A549 (cell line): ENCODE measurements around the gene SLC25A36. TPM values are rescaled to one million over a fixed set of nuclear protein-coding genes. Genes with fewer than 3 reads are reported as not detected.

Experiments used
- ATAC-seq, 2 experiments: fragments of 200-7000 bp in 1 of 2; fragments of >200 bp in 1 of 2; cut with Nextera tagmentation in 1 of 2; cut with Tn5 transposase in 1 of 2; 3 replicates each; pipeline versions ENCODE4 v1.8.0 to v1.9.1; 2018 to 2020; ENCODE audit warnings: mild to moderate bottlenecking in 1 of 2, moderate library complexity in 1 of 2
- CTCF ChIA-PET: fragments of 300-600 bp; sonication (Branson Sonifier 250); formaldehyde crosslinking; extraction: SDS; loops from one replicate; lab custom pipeline; 2021; ENCODE audit warnings: antibody characterized with exemption, inconsistent platforms; lab: Yijun Ruan, JAX
- POLR2A ChIA-PET: fragments of 350-600 bp; formaldehyde crosslinking; extraction: SDS; loops from one replicate; lab custom pipeline; 2021; ENCODE audit warnings: antibody characterized with exemption, inconsistent platforms; lab: Yijun Ruan, JAX
- DNase-seq, 2 experiments: peaks; one replicate each; pipeline versions ENCODE4 v3.0.0 to v3.0.0-alpha.2; 2011 to 2016; ENCODE audit warnings: low read depth in 1 of 2, low spot score in 1 of 2
- FAIRE-seq: peaks from 2 replicates; lab custom pipeline; 2011; peaks lifted over from hg19 to GRCh38; lab: Jason Lieb, UNC
- H3K27ac ChIP-seq, 2 experiments: fragments of >200 bp; sonication (Bioruptor Twin); formaldehyde crosslinking; 3 replicates each; pipeline ENCODE4 v1.5.1; 2016 to 2017
- H3K4me1 ChIP-seq: fragments of >200 bp; sonication (Bioruptor Twin); formaldehyde crosslinking; 3 replicates; pipeline ENCODE4 v1.6.1; 2016
- H3K4me2 ChIP-seq: fragments of >200 bp; sonication (Bioruptor Twin); formaldehyde crosslinking; 3 replicates; pipeline ENCODE4 v1.6.1; 2016
- H3K4me3 ChIP-seq: fragments of >200 bp; sonication (Bioruptor Twin); formaldehyde crosslinking; 3 replicates; pipeline ENCODE4 v1.5.1; 2016
- H3K9me3 ChIP-seq: fragments of >200 bp; sonication (Bioruptor Twin); formaldehyde crosslinking; 3 replicates; pipeline ENCODE4 v1.6.1; 2016
- CBX2 ChIP-seq: fragments of 200-600 bp; sonication (generic); IDR thresholded peaks from 2 replicates; pipeline ENCODE4 v1.6.1; 2016; ENCODE audit warnings: low read depth, mild to moderate bottlenecking, borderline replicate concordance
- CBX8 ChIP-seq: fragments of 200-600 bp; sonication (generic); IDR thresholded peaks from 2 replicates; pipeline ENCODE4 v1.6.1; 2016
- CHD2 ChIP-seq: fragments of 150-350 bp; IDR thresholded peaks from 2 replicates; pipeline ENCODE4 v1.6.1; 2014; ENCODE audit warnings: low read length; ENCODE audit not compliant: partially characterized antibody
- EHMT2 ChIP-seq: fragments of 200-600 bp; sonication (generic); IDR thresholded peaks from 2 replicates; pipeline ENCODE4 v1.6.1; 2016; ENCODE audit warnings: antibody characterized with exemption, low read depth, mild to moderate bottlenecking, moderate library complexity
- FOXS1 ChIP-seq: fragments of 250-450 bp; sonication (Bioruptor Pico); IDR thresholded peaks from 2 replicates; pipeline ENCODE4 v1.5.0; 2020; ENCODE audit warnings: mild to moderate bottlenecking, moderate library complexity
- HOXB13 ChIP-seq: fragments of 250-450 bp; sonication (Bioruptor Pico); IDR thresholded peaks from 2 replicates; pipeline ENCODE4 v1.5.0; 2020; ENCODE audit warnings: low read depth, mild to moderate bottlenecking, moderate library complexity
- MYC ChIP-seq: IDR thresholded peaks from 2 replicates; pipeline ENCODE4 v1.6.1; 2012; ENCODE audit warnings: mild to moderate bottlenecking, inconsistent platforms, low read length, improper control_type of control experiment, borderline replicate concordance
- POLR2AphosphoS2 ChIP-seq: conservative IDR thresholded peaks from 2 replicates; pipeline ENCODE4 v1.6.1; 2012; ENCODE audit warnings: low read length, improper control_type of control experiment, inconsistent platforms
- RCOR1 ChIP-seq: fragments of 150-350 bp; IDR thresholded peaks from 2 replicates; pipeline ENCODE4 v1.6.1; 2014; ENCODE audit warnings: antibody characterized with exemption, low read length, low read depth
- RFX5 ChIP-seq: fragments of 450-650 bp; IDR thresholded peaks from 2 replicates; pipeline ENCODE4 v1.7.1; 2014; ENCODE audit warnings: antibody characterized with exemption, mild to moderate bottlenecking, moderate library complexity
- RNF2 ChIP-seq: fragments of 200-600 bp; sonication (generic); IDR thresholded peaks from 2 replicates; pipeline ENCODE4 v1.6.1; 2016; ENCODE audit warnings: low read depth, mild to moderate bottlenecking, antibody characterized with exemption, moderate library complexity, borderline replicate concordance
- SMC3 ChIP-seq: fragments of >200 bp; sonication (Bioruptor Twin); formaldehyde crosslinking; IDR thresholded peaks from 3 replicates; pipeline ENCODE4 v1.6.1; 2018; ENCODE audit warnings: inconsistent platforms
- SREBF2 ChIP-seq: fragments of 450-650 bp; IDR thresholded peaks from 2 replicates; pipeline ENCODE4 v1.6.1; 2014; ENCODE audit warnings: mild to moderate bottlenecking, moderate library complexity
- ZSCAN20 ChIP-seq: fragments of 250-450 bp; sonication (Bioruptor Pico); IDR thresholded peaks from 2 replicates; pipeline ENCODE4 v1.8.0; 2022; ENCODE audit warnings: mild to moderate bottlenecking, moderate library complexity
- WGBS: methylation state at CpG from one replicate; pipeline ENCODE4 v1.1.6; 2017; ENCODE audit errors: missing lambda C conversion rate; 5-methylcytosine and 5-hydroxymethylcytosine counted together
- polyA plus RNA-seq, 4 experiments: library from polyadenylated mRNA; depleted of rRNA in 3 of 4; stranded (reverse); fragments of >200 nt; fragmentation: RNase III in 1 of 4; extraction: RNeasy Plus Mini Kit Qiagen cat#74134 plus additional on column Dnase treatment in 1 of 4; gene quantifications; 2 replicates in 3 of 4; 3 replicates in 1 of 4; pipeline ENCODE4 v1.2.3, GENCODE V29; 2011 to 2017
- TF ChIP-seq, protein P1 (sequence below): fragments of >200 bp; sonication (Bioruptor Twin); formaldehyde crosslinking; IDR thresholded peaks from 3 replicates; pipeline ENCODE4 v1.5.1; 2016
- TF ChIP-seq, protein P2 (sequence below): fragments of 250-450 bp; sonication (Bioruptor Pico); IDR thresholded peaks from 2 replicates; pipeline ENCODE4 v1.5.0; 2021; ENCODE audit warnings: mild to moderate bottlenecking, moderate library complexity, borderline replicate concordance
- TF ChIP-seq, protein P3 (sequence below): fragments of 150-350 bp; IDR thresholded peaks from 2 replicates; pipeline ENCODE4 v1.6.1; 2014; ENCODE audit warnings: low read depth, mild to moderate bottlenecking, low read length

The SLC25A36 gene
- polyA plus RNA-seq, 2 of the 4 experiments (the other 2 are of a cell fraction): 18.2 to 75.0 TPM

DNA sequence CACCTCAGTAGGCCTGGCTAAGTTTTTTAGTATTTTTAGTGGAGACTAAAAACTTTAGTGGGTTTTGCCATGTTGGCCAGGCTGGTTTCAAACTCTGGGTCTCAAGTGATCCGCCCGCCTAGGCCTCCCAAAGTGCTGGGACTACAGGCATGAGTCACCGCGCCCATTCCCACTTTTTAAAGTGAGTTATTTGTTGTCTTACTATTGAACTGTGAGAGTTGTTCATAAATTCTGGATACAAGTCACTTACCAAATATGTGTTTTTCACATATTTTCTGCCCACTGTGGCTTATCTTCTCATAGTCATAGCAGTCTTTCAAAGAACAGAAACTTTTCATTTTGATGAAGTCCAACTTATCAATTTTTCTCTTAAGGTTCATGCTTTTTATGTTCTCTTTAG is 79.6 kb downstream of the SLC25A36 start:
- Histone ChIP-seq H3K9me3 (no peaks in the 10 kb centered on the region), H3K4me3 (no peak overlapping the region), H3K27ac (no peak overlapping the region), H3K4me1 (no peaks in the 10 kb centered on the region), H3K4me2 (no peak overlapping the region)
- FAIRE-seq: no peak
- 95% methylated on average over 4 of the region's 4 CpGs for WGBS
- no peak for TF ChIP-seq CHD2
- no peak for TF ChIP-seq RNF2
- TF ChIP-seq, protein P1, sequence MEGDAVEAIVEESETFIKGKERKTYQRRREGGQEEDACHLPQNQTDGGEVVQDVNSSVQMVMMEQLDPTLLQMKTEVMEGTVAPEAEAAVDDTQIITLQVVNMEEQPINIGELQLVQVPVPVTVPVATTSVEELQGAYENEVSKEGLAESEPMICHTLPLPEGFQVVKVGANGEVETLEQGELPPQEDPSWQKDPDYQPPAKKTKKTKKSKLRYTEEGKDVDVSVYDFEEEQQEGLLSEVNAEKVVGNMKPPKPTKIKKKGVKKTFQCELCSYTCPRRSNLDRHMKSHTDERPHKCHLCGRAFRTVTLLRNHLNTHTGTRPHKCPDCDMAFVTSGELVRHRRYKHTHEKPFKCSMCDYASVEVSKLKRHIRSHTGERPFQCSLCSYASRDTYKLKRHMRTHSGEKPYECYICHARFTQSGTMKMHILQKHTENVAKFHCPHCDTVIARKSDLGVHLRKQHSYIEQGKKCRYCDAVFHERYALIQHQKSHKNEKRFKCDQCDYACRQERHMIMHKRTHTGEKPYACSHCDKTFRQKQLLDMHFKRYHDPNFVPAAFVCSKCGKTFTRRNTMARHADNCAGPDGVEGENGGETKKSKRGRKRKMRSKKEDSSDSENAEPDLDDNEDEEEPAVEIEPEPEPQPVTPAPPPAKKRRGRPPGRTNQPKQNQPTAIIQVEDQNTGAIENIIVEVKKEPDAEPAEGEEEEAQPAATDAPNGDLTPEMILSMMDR: no peak
- no peak for TF ChIP-seq POLR2AphosphoS2
- TF ChIP-seq SMC3: no peak
- TF ChIP-seq MYC: no peak
- TF ChIP-seq, protein P2, sequence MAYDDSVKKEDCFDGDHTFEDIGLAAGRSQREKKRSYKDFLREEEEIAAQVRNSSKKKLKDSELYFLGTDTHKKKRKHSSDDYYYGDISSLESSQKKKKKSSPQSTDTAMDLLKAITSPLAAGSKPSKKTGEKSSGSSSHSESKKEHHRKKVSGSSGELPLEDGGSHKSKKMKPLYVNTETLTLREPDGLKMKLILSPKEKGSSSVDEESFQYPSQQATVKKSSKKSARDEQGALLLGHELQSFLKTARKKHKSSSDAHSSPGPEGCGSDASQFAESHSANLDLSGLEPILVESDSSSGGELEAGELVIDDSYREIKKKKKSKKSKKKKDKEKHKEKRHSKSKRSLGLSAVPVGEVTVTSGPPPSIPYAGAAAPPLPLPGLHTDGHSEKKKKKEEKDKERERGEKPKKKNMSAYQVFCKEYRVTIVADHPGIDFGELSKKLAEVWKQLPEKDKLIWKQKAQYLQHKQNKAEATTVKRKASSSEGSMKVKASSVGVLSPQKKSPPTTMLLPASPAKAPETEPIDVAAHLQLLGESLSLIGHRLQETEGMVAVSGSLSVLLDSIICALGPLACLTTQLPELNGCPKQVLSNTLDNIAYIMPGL (CRISPR knock-in tag): no peak
- no peak for TF ChIP-seq CBX8
- TF ChIP-seq RCOR1: no peak
- no peak for TF ChIP-seq SREBF2
- TF ChIP-seq, protein P3, sequence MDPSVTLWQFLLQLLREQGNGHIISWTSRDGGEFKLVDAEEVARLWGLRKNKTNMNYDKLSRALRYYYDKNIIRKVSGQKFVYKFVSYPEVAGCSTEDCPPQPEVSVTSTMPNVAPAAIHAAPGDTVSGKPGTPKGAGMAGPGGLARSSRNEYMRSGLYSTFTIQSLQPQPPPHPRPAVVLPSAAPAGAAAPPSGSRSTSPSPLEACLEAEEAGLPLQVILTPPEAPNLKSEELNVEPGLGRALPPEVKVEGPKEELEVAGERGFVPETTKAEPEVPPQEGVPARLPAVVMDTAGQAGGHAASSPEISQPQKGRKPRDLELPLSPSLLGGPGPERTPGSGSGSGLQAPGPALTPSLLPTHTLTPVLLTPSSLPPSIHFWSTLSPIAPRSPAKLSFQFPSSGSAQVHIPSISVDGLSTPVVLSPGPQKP: no peak
- TF ChIP-seq HOXB13 (CRISPR knock-in tag): no peak
- no peak for TF ChIP-seq ZSCAN20 (CRISPR knock-in tag)
- no peak for TF ChIP-seq CBX2
- no peak for TF ChIP-seq EHMT2
- no peak for TF ChIP-seq FOXS1 (CRISPR knock-in tag)
- no peak for TF ChIP-seq RFX5
- no peak for DNase-seq
- ATAC-seq: no peak
- ChIA-PET CTCF (no interaction called here), POLR2A (no interaction called here)

Other genes with a start within 250 kb of the SLC25A36 start
- gene SPSB4, start 109.5 kb downstream of the SLC25A36 start, polyA plus RNA-seq (2011; rRNA removed): 0.03 TPM in 1 of 2 replicates, not detected in the other
- 0.04 to 0.05 TPM (median 0.05 TPM) in 3 replicates for gene SPSB4, start 109.5 kb downstream of the SLC25A36 start, polyA plus RNA-seq (2017; fragmentation: RNase III; extraction: RNeasy Plus Mini Kit Qiagen cat#74134 plus additional on column Dnase treatment)